WERI-Rb-1 (cell line): ENCODE data around the gene AGAP1.
"Not testable (repeated sequence)": the region's sequence is repeated elsewhere in the genome, so short reads cannot be mapped to it uniquely, and the experiment has no call there.

ENCODE experiments used
- DNase-seq: peaks from one replicate; pipeline ENCODE4 v3.0.0-alpha.2; 2020
- H3K27ac ChIP-seq: fragments of 250-450 bp; sonication (Bioruptor Pico); 2 replicates; pipeline ENCODE4 v1.5.1; 2020; ENCODE audit warnings: mild to moderate bottlenecking, moderate library complexity
- H3K27me3 ChIP-seq: fragments of 250-450 bp; sonication (Bioruptor Pico); 2 replicates; pipeline ENCODE4 v1.5.1; 2021; ENCODE audit warnings: mild to moderate bottlenecking, low read depth, moderate library complexity; ENCODE audit not compliant: insufficient read depth, severe bottlenecking
- H3K36me3 ChIP-seq: fragments of 250-450 bp; sonication (Bioruptor Pico); 2 replicates; pipeline ENCODE4 v1.5.1; 2020; ENCODE audit warnings: mild to moderate bottlenecking, moderate library complexity
- H3K4me3 ChIP-seq: 2 replicates; pipeline ENCODE4 v1.5.1; 2011; ENCODE audit warnings: low read depth, mild to moderate bottlenecking, control low read depth, low read length
- H3K9me3 ChIP-seq: fragments of 250-450 bp; sonication (Bioruptor Pico); 2 replicates; pipeline ENCODE4 v1.5.1; 2021; ENCODE audit warnings: mild to moderate bottlenecking, moderate library complexity; ENCODE audit not compliant: severe bottlenecking
- CTCF ChIP-seq: IDR thresholded peaks from 2 replicates; pipeline ENCODE4 v1.5.1; 2011; ENCODE audit warnings: low read depth, mild to moderate bottlenecking, control low read depth, inconsistent platforms, low read length

The AGAP1 gene

GRCh38 chr2:235756491-235756890, 262.6 kb downstream of the AGAP1 start:
- Histone ChIP-seq H3K36me3 (no peaks in the 10 kb centered on the region), H3K9me3 (no peaks in the 10 kb centered on the region), H3K27ac (no peak overlapping the region), H3K4me3 (no peak overlapping the region), H3K27me3 (no peaks in the 10 kb centered on the region)
- DNase-seq = no peak
- TF ChIP-seq CTCF = no peak

- TF ChIP-seq CTCF = no peak
- H3K27me3 ChIP-seq = no peaks in the 10 kb centered on the region
- no peaks in the 10 kb centered on the region for H3K9me3 ChIP-seq
- DNase-seq = no peak
- H3K27ac ChIP-seq = no peak overlapping the region
- no peaks in the 10 kb centered on the region for H3K36me3 ChIP-seq
- no peak overlapping the region for H3K4me3 ChIP-seq
Measured at GRCh38 chr2:235757212-235757611, 263.4 kb downstream of the AGAP1 start.

- TF ChIP-seq CTCF = no peak
- no peak overlapping the region for H3K4me3 ChIP-seq
- H3K27me3 ChIP-seq = no peaks in the 10 kb centered on the region
- no peak overlapping the region for H3K27ac ChIP-seq
- no peaks in the 10 kb centered on the region for H3K9me3 ChIP-seq
- H3K36me3 ChIP-seq = no peaks in the 10 kb centered on the region
- DNase-seq = no peak
Measured at GRCh38 chr2:235757640-235758039, 263.8 kb downstream of the AGAP1 start.

- H3K36me3 ChIP-seq = no peaks in the 10 kb centered on the region
- no peak for DNase-seq
- H3K27ac ChIP-seq = no peak overlapping the region
- no peaks in the 10 kb centered on the region for H3K9me3 ChIP-seq
- H3K27me3 ChIP-seq = no peaks in the 10 kb centered on the region
- H3K4me3 ChIP-seq = no peak overlapping the region
- TF ChIP-seq CTCF = no peak
Measured at GRCh38 chr2:235762832-235763598, 269.2 kb downstream of the AGAP1 start.

DNA sequence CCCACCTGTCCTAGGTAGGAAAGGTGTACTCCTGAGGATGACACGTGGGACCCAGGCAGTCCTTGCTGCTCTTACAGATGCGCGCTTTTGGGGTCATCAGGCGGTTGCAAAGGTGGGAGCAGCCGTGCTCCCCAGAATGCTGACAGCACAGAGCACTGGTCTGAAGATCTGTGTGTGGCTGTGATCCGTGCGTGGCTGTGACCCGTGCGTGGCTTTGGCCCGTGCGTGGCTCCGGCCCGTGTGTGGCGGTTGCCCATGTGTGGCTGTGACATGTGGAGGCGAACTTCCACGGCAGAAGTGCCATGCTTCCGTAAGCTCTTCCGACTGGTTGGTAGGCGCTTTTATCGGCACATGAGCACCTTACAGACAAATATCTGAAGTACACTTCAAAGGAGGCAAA, 270.0 kb downstream of the AGAP1 start:
- DNase-seq = no peak
- Histone ChIP-seq H3K4me3 (no peak overlapping the region), H3K27me3 (no peaks in the 10 kb centered on the region), H3K9me3 (no peaks in the 10 kb centered on the region), H3K27ac (no peak overlapping the region), H3K36me3 (no peaks in the 10 kb centered on the region)
- no peak for TF ChIP-seq CTCF

DNA sequence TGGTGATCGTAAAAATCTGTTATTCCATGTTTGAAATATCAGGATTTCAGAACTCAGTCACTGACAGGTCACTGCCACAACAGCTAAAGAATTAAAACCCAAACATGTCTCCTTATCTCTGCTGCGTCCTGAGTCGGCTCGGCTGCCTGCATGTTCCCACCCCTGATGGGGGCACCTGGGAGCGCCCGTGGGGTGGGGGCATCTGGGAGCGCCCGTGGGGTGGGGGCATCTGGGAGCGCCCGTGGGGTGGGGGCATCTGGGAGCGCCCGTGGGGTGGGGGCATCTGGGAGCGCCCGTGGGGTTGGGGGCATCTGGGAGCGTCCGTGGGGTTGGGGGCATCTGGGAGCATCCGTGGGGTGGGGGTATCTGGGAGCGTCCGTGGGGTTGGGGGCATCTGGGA, 270.6 kb downstream of the AGAP1 start:
- not testable (repeated sequence) for DNase-seq, H3K36me3 ChIP-seq, H3K9me3 ChIP-seq, H3K27ac ChIP-seq, H3K4me3 ChIP-seq, H3K27me3 ChIP-seq
